Gastroesophageal sphincter (tissue), 3 donors: ENCODE results near the gene KLF5.
"Not testable (repeated sequence)": the region's sequence is repeated elsewhere in the genome, so short reads cannot be mapped to it uniquely, and the experiment has no call there.

Experiments
- EP300 ChIP-seq: sonication (generic); formaldehyde crosslinking; IDR thresholded peaks from one replicate; pipeline ENCODE4 v1.6.1; 2017; ENCODE audit warnings: antibody characterized with exemption, mild to moderate bottlenecking
- POLR2A ChIP-seq, 2 donors: fragments of 450-650 bp; IDR thresholded peaks; one replicate each; pipeline ENCODE4 v1.6.1; 2017; ENCODE audit warnings: antibody characterized with exemption in 2 of 2, mild to moderate bottlenecking in 2 of 2, moderate library complexity in 1 of 2
- POLR2AphosphoS5 ChIP-seq: sonication (generic); formaldehyde crosslinking; IDR thresholded peaks from one replicate; pipeline ENCODE4 v1.6.1; 2017; ENCODE audit warnings: antibody characterized with exemption
- TF ChIP-seq, protein P1 (sequence below), 4 experiments: fragments of 200-600 bp in 2 of 4; fragments of 450-650 bp in 2 of 4; sonication (generic) in 1 of 4; IDR thresholded peaks; one replicate each; pipeline ENCODE4 v1.5.1; 2017 to 2019; ENCODE audit warnings: antibody characterized with exemption in 4 of 4, mild to moderate bottlenecking in 2 of 4, moderate library complexity in 2 of 4

DNA sequence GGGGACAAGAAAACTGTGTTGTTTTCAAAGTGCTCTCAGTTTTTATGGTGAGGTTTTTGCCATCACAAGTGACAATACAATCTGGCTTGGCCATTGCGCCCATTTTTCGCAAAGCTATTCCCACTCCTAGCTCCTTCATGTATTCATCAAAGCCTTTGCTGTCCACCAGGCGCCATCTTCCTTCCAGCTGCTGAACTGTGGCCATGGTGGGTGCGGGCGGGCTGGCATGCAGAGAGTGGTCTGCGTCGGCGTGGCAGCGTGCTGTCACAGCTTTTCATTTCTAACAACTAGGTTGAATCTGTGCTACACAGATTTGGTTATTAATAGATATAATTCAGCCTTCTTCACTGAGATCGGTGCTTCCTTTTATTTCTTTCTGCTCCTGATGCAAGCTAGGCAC lies 42.0 kb downstream of the KLF5 start:
- TF ChIP-seq, protein P1, sequence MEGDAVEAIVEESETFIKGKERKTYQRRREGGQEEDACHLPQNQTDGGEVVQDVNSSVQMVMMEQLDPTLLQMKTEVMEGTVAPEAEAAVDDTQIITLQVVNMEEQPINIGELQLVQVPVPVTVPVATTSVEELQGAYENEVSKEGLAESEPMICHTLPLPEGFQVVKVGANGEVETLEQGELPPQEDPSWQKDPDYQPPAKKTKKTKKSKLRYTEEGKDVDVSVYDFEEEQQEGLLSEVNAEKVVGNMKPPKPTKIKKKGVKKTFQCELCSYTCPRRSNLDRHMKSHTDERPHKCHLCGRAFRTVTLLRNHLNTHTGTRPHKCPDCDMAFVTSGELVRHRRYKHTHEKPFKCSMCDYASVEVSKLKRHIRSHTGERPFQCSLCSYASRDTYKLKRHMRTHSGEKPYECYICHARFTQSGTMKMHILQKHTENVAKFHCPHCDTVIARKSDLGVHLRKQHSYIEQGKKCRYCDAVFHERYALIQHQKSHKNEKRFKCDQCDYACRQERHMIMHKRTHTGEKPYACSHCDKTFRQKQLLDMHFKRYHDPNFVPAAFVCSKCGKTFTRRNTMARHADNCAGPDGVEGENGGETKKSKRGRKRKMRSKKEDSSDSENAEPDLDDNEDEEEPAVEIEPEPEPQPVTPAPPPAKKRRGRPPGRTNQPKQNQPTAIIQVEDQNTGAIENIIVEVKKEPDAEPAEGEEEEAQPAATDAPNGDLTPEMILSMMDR (IDR thresholded peaks at IDR 0.05) = not testable (repeated sequence)
- not testable (repeated sequence) for TF ChIP-seq POLR2A (IDR thresholded peaks at IDR 0.05); POLR2AphosphoS5; EP300
